Measurements from ENCODE around the gene FAM89B.

Gene FAM89B

GRCh38 chr11:65539744-65540289 is 32.5 kb upstream of the FAM89B start:
- no peak for DNase-seq

DNA sequence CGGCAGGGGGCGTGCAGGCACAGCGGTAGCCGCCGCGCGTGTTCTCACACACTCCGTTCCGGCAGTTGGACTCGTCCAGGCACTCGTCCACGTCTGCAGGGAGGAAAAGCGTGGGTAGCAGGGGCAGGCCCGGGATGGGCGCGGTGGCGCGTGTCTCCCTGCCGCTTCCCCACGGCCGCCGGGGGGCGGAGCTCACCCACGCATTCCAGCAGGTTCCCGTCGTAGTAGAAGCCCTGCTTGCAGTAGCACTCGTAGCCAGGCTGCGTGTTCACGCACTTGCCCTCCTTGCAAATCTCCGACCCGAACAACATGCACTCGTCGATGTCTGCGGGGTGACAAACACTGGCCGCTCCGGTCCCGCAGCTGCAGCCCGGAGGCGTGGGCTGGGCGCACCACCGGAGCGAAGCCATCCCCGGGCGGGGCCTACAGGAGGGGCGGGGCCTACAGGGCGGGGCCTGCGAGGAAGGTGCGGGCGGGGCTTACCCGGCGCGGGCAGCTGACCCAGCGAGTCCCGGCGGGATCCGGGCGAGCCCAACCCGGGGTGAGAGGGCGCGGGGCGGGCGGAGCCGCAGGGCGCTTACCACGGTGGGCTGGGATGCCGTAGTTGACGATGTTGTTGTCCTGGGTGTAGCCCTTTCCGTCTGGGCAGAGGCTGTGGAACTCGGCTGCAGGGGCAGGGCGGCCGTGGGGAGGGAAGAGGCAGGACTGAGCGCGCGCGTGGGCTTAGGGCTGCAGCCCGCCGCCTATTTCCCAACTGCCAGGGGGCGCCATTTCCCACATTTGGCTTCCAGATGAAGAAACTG is 31.8 kb upstream of the FAM89B start:
- peak; percentile 90 for DNase-seq

DNA sequence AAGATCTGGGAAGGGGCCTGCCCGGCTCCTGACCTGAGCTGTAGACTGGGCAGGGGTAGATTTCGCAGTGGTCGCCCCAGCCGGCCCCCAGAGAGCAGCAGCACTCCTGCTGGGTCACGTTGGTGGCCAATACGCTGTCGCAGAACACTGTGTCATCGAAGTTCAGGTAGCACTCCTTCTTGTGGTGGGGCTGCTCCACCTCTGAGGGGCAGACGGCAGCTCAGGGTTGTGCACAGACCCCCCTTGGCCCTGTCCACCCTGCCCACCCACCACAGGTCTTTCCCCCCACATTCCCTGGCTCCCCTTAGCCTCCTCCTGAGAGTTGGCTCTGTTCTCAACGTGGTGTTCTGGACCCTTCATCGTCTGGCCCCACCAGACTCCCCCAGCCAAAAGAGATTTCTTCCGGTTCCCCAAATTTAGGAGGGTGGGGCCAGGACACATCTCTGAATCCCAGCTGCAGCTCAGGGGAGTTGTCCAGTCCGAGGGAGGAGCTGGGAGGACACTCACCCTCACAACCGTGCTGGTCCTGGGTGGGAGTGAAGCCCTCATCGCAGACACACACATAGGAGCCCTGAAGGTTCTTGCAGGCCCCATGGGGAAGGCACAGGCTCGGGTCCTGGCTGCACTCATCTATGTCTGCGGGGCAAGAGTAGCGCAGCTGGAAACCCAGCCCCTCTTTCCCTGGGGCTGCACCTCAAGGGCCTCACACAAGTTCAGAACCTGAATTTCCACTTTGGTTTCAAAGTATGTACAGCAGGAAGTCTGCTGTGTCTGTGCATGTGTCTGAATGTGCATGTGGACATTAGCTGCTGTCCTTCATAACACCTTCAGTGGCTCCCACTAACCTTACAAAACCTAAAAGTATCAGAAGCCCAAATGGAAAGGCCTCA is 31.0 kb upstream of the FAM89B start:
- no peak for DNase-seq

GRCh38 chr11:65542738-65543390 is 29.5 kb upstream of the FAM89B start:
- DNase-seq: no peak

DNA sequence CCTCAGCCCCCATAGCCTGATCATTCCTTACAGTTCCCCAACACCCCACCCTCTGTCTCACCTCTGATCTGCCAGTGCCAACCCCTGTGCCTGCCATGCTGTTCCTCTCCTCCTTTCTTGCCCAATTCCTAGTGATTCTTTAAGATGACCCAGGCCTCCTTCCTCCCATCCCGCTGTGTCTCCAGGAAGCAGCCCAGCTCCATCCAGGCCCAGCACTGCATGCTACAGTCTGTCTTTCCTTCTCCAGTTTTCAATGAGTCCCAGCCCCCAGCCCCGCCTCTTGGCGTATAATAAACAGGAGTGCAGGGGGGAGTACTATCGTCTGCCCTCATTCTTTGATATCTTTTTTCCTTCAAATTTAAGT is 26.5 kb upstream of the FAM89B start:
- no peak for DNase-seq

DNA sequence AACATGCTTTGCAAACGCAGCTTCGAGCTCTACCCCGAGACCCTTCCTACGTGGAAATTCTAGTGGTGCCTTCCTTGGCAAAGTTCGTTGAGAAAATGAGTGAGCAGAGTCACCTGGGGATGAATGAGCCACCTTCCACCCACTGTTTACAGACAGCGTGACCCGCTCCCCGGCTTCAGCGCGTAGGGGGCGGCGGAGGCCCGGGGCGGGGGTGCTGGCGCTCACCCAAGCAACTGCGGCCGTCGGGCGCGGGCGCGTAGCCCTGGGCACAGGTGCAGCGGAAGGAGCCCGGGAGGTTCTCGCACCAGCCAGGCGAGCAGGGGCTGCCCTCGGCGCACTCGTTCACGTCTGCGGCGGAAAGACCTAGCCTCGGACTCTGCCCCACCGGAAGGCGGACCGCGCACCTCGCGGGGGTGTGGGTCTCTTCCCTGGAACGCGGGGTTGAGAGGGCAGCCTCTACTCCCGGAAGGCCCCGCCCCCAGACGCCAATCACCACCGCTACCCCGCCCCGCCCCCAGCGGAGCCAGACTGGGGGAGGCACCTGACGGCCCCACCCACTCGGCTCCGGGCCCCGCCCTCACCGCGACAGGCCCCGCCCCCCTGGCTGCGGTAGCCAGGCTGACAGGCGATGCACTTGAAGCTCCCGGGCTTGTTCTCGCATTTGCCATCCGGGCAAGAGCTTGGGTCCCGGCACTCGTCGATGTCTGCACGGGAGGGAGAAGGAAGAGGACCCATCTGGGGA is 25.9 kb upstream of the FAM89B start:
- DNase-seq: peak; percentile 97

DNA sequence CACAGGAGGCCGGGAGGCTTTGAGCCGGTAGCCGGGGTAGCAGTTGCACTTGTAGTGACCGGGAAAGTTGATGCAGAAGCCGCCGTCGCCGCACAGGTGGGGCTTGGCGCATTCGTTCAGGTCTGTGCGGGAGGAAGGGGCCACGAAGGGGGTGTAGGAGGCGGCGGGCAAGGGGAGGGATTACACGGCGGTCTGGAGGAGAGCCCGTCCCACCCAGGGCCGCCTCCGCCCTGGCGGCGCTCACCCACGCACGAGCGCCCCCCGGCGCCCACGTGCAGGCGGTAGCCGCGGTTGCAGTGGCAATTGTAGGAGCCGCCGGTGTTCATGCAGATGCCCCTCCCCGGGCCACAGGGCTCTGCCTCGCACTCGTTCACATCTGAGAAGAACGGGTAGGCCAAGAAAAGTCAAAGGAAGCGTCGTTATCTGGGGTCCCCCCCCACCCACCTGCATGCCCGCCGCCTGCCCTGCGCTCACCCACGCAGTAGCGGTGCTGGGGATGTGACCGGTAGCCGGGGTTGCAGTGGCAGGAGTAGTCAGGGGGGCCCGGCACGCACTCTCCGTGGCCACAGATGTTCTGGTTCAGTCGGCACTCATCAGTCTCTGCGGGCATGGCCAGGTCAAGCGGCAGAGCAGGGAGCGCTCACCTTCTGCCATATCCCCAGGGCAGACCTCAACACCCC is 24.8 kb upstream of the FAM89B start:
- no peak for DNase-seq

DNA sequence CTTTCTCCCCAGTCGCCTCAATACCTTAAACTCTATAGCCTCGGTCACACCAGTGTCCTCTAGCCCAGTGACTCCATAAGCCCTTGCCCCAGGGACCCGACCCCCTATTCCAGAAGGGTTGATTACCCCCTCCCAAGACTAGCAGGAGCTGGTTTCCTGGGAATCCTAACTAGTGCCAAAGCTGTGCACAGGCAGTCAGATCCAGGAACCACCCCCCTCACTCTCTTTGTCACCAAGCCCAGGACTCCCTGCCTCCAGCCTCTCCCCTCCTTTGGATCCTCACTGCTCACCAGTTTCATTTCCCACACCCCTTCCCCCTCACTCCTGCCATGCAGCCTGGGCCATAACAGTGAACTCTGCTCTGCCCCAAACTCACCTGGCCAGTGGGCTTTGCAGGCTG is 23.9 kb upstream of the FAM89B start:
- no peak for DNase-seq

GRCh38 chr11:65549096-65549495 is 23.2 kb upstream of the FAM89B start:
- DNase-seq: no peak

DNA sequence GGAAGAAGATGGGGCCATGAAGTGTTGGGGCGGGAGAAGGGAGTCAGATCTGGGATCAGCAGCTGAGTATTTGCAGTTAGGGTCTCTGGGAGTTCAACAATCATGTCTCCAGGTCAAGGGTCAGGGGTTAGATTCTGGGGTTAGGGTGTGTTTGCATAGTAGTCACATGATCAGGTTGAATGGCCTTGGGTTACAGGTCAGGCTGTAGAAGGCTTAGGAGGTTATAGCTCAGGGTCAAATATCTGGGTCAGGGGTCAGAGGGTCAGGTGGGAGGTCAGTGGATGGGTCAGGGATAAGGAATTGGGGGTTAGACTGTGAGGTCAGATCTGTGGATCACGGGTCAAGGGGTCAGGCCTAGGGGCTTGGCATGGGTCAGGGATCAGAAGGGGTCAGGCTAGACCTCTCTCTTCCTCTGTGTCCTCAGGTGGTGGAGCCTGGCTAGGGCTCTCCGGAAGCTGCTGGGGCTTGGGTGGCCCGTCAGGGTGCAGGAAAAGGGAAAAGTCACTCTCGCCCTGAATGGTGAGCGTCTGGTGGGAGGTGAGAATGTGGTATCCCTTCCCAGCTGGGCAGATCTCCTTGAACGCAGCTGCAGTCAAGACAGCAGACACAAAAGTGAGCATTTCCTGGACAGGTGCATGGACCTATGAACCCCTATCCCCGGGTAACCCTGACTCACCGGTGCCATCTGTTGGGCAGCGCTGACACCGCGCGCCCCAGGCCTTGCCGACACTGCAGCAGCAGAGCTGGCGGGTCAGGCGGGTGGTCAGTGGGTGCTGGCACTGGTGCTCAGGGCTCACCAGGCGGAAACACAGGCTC is 20.6 kb upstream of the FAM89B start:
- DNase-seq: peak; percentile 59

- DNase-seq: no peak
Observed at GRCh38 chr11:65552388-65552951, 19.9 kb upstream of the FAM89B start.

- peak; percentile 55 for DNase-seq
Observed at GRCh38 chr11:65553301-65554001, 18.9 kb upstream of the FAM89B start.

DNA sequence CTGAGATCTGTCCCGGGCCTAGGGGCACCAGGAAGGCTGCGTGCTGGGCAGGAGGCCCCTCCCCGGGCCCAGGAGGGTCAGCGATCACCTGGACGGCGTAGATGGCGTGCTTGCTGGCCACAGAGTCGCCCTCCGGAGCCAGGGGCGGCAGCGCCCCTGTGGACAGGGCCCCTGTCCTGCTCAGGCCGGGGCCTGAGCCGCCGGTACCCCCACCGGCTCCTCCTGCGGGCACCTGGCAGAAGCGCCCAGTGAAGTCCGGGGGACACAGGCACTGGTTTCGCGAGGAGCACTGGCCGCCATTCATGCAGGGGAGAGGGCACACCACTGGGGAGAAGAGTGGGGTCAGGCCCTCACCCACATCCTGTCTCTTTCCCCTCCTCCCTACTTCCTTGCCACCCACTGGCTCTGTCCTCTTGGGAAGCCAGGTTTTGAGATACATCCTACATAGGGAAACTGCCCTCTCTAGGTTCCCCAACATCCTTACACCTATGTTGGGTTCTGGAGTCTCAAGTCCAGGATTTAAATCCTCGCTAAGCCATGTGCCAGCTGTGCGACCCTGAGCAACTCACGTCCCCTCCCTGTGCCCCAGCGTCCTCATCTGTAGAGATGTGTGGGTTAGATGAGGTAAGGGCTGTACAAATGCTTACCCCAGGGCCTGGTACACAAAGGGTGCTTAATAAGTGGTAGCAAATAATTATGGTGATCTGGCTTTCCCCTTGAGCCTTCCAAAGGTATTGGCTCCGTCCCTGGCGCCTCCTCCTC is 18.1 kb upstream of the FAM89B start:
- no peak for DNase-seq

GRCh38 chr11:65554842-65555430 is 17.4 kb upstream of the FAM89B start:
- DNase-seq: no peak

- DNase-seq: no peak
Observed at GRCh38 chr11:65555693-65556231, 16.6 kb upstream of the FAM89B start.

GRCh38 chr11:65556470-65557279 is 15.7 kb upstream of the FAM89B start:
- DNase-seq: no peak

- no peak for DNase-seq
Observed at GRCh38 chr11:65557280-65558001, 14.9 kb upstream of the FAM89B start.

All from stimulated activated CD4-positive, alpha-beta T cell treated with anti-CD3 and anti-CD28 coated beads, Interleukin-4, amount 100 ng/mL, for 24 hours (primary cell).